A673 (cell line): ENCODE measurements around the gene VSTM4.

Experiments used
- EZH2 ChIP-seq: fragments of 200-600 bp; sonication (generic); IDR thresholded peaks from 2 replicates; pipeline ENCODE4 v1.6.1; 2017; ENCODE audit warnings: borderline replicate concordance, low read depth, mild to moderate bottlenecking, mixed read lengths, antibody characterized with exemption, low read length; ENCODE audit not compliant: poor library complexity, severe bottlenecking
- TF ChIP-seq, protein P1 (sequence below): fragments of 300-800, 200-600 bp; sonication (generic); conservative IDR thresholded peaks from 2 replicates; pipeline ENCODE4 v1.5.1; 2017; ENCODE audit warnings: low read depth, mild to moderate bottlenecking, antibody characterized with exemption, low read length, moderate library complexity, mixed read lengths

- TF ChIP-seq, protein P1, sequence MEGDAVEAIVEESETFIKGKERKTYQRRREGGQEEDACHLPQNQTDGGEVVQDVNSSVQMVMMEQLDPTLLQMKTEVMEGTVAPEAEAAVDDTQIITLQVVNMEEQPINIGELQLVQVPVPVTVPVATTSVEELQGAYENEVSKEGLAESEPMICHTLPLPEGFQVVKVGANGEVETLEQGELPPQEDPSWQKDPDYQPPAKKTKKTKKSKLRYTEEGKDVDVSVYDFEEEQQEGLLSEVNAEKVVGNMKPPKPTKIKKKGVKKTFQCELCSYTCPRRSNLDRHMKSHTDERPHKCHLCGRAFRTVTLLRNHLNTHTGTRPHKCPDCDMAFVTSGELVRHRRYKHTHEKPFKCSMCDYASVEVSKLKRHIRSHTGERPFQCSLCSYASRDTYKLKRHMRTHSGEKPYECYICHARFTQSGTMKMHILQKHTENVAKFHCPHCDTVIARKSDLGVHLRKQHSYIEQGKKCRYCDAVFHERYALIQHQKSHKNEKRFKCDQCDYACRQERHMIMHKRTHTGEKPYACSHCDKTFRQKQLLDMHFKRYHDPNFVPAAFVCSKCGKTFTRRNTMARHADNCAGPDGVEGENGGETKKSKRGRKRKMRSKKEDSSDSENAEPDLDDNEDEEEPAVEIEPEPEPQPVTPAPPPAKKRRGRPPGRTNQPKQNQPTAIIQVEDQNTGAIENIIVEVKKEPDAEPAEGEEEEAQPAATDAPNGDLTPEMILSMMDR, result no peak
- TF ChIP-seq EZH2, result no peak
Observed at GRCh38 chr10:49037187-49037586, 78.1 kb downstream of the VSTM4 start.
